KG1 (cell line): ENCODE data around the gene IL12RB1.
"Not testable (repeated sequence)": the region's sequence is repeated elsewhere in the genome, so short reads cannot be mapped to it uniquely, and the experiment has no call there.

Source experiments
- DNase-seq: peaks from one replicate; lab custom pipeline; 2025; lab: John Stamatoyannopoulos, UW

The IL12RB1 gene

GRCh38 chr19:18112989-18113478 is 26.3 kb upstream of the IL12RB1 start:
- DNase-seq: peak; percentile 48

GRCh38 chr19:18110609-18111232 is 24.0 kb upstream of the IL12RB1 start:
- DNase-seq: no peak

GRCh38 chr19:18109733-18110608 is 23.2 kb upstream of the IL12RB1 start:
- DNase-seq: no peak

GRCh38 chr19:18109341-18109732 is 22.6 kb upstream of the IL12RB1 start:
- no peak for DNase-seq

- DNase-seq: no peak
These were observed 22.2 kb upstream of the IL12RB1 start for GRCh38 chr19:18108897-18109296.

- no peak for DNase-seq
These were observed 20.5 kb upstream of the IL12RB1 start for GRCh38 chr19:18107235-18107634.

- DNase-seq: not testable (repeated sequence)
These were observed 18.5 kb upstream of the IL12RB1 start for GRCh38 chr19:18105259-18105658.

GRCh38 chr19:18104793-18105131 is 18.0 kb upstream of the IL12RB1 start:
- no peak for DNase-seq

GRCh38 chr19:18102916-18103542 is 16.3 kb upstream of the IL12RB1 start:
- no peak for DNase-seq

- no peak for DNase-seq
These were observed 14.5 kb upstream of the IL12RB1 start for GRCh38 chr19:18101268-18101667.

- no peak for DNase-seq
These were observed 14.0 kb upstream of the IL12RB1 start for GRCh38 chr19:18100710-18101109.

GRCh38 chr19:18099623-18099995 is 12.9 kb upstream of the IL12RB1 start:
- DNase-seq: no peak

GRCh38 chr19:18098891-18099622 is 12.3 kb upstream of the IL12RB1 start:
- no peak for DNase-seq

GRCh38 chr19:18097993-18098890 is 11.5 kb upstream of the IL12RB1 start:
- DNase-seq: no peak

GRCh38 chr19:18097217-18097992 is 10.7 kb upstream of the IL12RB1 start, which contains the start of gene MAST3:
TSS of gene MAST3 (plus strand) at chr19:18097778. CDS start at chr19:18097793, 15 bp downstream.
- DNase-seq: peak; percentile 83

- DNase-seq: no peak
These were observed 9.5 kb upstream of the IL12RB1 start for GRCh38 chr19:18096258-18096657.

- DNase-seq: no peak
These were observed 6.9 kb upstream of the IL12RB1 start for GRCh38 chr19:18093439-18094161.

GRCh38 chr19:18091217-18091608 is 4.5 kb upstream of the IL12RB1 start:
- peak; percentile 28 for DNase-seq

- no peak for DNase-seq
These were observed 3.9 kb upstream of the IL12RB1 start for GRCh38 chr19:18090545-18091216.
